ENCODE data around the gene SLC12A2. TPM values are rescaled to one million over a fixed set of nuclear protein-coding genes. Genes with fewer than 3 reads are reported as not detected.

SLC12A2 gene
- total and polyA plus RNA-seq, 2 experiments from 2014 or later: 7.3 to 14.6 TPM

DNA sequence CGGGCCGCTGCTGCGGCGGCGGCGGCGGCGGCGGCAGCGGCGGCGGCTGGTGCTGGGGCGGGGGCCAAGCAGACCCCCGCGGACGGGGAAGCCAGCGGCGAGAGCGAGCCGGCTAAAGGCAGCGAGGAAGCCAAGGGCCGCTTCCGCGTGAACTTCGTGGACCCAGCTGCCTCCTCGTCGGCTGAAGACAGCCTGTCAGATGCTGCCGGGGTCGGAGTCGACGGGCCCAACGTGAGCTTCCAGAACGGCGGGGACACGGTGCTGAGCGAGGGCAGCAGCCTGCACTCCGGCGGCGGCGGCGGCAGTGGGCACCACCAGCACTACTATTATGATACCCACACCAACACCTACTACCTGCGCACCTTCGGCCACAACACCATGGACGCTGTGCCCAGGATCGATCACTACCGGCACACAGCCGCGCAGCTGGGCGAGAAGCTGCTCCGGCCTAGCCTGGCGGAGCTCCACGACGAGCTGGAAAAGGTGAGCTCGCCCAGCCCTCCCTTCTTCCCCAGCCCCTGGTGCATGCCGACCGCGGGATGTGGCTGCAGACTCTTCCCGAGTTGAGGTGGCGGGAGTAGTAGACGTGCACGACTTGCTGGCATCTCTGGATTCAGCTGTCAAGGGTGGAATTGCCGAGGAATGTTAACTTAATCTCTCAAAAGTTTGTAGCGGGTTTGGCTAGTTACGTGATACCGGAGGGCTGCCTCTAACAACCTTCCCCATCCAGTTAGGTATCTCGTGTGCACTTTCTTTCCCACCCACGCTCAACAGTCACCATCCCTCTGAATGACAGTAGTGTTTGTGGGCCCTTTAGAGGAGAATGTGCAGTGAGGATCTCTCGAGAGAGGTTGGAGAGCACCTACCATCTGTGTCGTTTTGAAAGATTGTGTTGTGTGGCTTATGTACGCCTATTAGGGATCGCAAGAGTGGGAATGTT, 932 bp downstream of the SLC12A2 start:
- TF ChIP-seq, protein P1, sequence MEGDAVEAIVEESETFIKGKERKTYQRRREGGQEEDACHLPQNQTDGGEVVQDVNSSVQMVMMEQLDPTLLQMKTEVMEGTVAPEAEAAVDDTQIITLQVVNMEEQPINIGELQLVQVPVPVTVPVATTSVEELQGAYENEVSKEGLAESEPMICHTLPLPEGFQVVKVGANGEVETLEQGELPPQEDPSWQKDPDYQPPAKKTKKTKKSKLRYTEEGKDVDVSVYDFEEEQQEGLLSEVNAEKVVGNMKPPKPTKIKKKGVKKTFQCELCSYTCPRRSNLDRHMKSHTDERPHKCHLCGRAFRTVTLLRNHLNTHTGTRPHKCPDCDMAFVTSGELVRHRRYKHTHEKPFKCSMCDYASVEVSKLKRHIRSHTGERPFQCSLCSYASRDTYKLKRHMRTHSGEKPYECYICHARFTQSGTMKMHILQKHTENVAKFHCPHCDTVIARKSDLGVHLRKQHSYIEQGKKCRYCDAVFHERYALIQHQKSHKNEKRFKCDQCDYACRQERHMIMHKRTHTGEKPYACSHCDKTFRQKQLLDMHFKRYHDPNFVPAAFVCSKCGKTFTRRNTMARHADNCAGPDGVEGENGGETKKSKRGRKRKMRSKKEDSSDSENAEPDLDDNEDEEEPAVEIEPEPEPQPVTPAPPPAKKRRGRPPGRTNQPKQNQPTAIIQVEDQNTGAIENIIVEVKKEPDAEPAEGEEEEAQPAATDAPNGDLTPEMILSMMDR (IDR thresholded peaks at IDR 0.05; ENCODE audit: low read depth, low read length): no peak
- Histone ChIP-seq H3K4me3 (peak overlapping the region; percentile 81), H3K9me3 (ENCODE audit: low read depth) (no peaks in the 10 kb centered on the region), H3K36me3 (no peaks in the 10 kb centered on the region), H3K27me3 (no peaks in the 10 kb centered on the region), H3K27ac (peak overlapping the region; percentile 48), H3K4me1 (ENCODE audit: low read depth) (peaks cover 10% of the 10 kb centered on the region)
- DNase-seq (ENCODE audit: low read depth in 1 of 2, low spot score in 1 of 2): peak; percentile 35 to 47

DNA sequence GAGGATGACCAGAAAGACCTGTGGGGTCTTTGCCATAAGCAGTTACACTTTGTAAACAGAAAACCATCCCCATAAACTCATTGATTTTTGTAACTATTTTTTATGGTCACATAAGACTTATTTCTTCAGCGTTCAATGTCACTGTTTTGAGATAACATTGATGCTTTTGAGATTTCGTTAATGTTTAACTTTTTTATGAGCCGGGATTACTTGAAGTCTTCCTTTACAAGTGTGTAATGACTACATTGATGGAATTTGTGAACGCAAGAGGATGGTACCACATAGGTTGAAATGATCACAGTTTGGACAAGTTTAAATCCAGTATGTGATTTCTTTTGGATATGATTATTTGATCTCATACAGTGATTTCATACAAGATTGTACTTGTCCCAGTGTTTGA, 1.8 kb downstream of the SLC12A2 start:
- Histone ChIP-seq H3K36me3 (no peaks in the 10 kb centered on the region), H3K4me1 (ENCODE audit: low read depth) (peaks cover 10% of the 10 kb centered on the region), H3K27ac (no peak overlapping the region), H3K9me3 (ENCODE audit: low read depth) (no peaks in the 10 kb centered on the region), H3K27me3 (no peaks in the 10 kb centered on the region), H3K4me3 (peak overlapping the region; percentile 81)
- no peak for DNase-seq (ENCODE audit: low read depth in 1 of 2, low spot score in 1 of 2)
- TF ChIP-seq, protein P1 (IDR thresholded peaks at IDR 0.05; ENCODE audit: low read depth, low read length): no peak

DNA sequence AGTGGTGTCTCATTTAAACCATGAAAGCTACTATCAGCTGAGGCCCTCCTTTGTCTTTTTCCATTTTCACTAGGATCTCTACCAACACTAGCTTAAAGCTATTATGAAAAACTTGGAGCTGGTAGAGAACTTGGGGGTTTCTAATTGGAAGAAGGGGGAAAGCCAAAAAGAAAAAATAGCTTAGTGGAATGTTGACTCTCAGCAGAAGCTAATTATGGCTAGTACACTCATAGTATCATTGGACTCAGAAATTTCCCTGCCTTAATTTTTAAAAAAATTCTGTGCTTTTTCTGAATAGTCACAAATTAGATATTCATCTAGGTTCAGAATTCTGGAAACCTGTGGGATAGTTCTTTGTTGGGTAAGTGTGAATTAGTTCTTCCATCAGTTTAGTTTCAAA, 8.0 kb downstream of the SLC12A2 start:
- DNase-seq (ENCODE audit: low read depth in 1 of 2, low spot score in 1 of 2): no peak
- no peak overlapping the region for H3K27ac ChIP-seq
- H3K36me3 ChIP-seq: no peaks in the 10 kb centered on the region
- H3K9me3 ChIP-seq (ENCODE audit: low read depth): no peaks in the 10 kb centered on the region
- H3K4me1 ChIP-seq (ENCODE audit: low read depth): no peaks in the 10 kb centered on the region
- no peaks in the 10 kb centered on the region for H3K27me3 ChIP-seq
- no peak overlapping the region for H3K4me3 ChIP-seq
- TF ChIP-seq, protein P1 (IDR thresholded peaks at IDR 0.05; ENCODE audit: low read depth, low read length): no peak

DNA sequence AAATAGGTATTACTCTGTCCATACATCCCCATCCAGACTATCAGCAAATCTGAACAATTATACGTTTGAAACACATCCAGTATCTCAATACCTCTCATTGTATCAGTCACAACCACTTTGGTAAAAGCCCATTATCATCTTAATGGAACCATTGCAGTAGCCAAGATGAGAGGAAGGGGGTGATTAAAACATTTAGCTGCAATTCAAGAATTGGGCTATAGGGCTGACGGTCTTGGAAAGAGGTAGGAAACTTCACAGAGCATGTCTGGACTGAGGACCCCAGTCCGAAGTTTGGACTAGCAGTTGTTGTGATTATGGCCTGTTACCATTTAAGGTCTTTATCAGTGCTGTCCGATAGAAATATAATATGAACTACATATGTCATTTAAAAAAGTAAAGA, 8.6 kb downstream of the SLC12A2 start:
- Histone ChIP-seq H3K27ac (no peak overlapping the region), H3K27me3 (no peaks in the 10 kb centered on the region), H3K4me3 (no peak overlapping the region), H3K36me3 (no peaks in the 10 kb centered on the region), H3K9me3 (ENCODE audit: low read depth) (no peaks in the 10 kb centered on the region), H3K4me1 (ENCODE audit: low read depth) (no peaks in the 10 kb centered on the region)
- TF ChIP-seq, protein P1 (IDR thresholded peaks at IDR 0.05; ENCODE audit: low read depth, low read length): no peak
- DNase-seq (ENCODE audit: low read depth in 1 of 2, low spot score in 1 of 2): no peak

DNA sequence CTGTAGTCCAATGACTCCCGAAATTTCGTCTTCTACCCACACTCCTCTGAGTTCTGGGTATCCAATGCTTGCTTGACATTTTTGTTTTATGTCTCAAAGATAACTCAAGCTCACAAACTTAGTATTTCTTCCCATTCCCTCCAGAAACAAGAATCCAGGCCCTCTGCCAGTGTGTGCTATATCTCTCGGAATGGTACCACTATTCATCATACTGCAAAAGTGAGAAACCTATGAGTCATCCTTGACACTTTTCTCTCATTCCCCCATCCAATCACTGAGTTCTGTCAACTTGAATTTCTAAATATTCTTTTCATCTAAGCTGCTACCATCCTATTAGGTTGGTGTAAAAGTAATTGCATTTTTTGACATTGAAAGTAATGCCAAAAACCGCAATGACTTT, 9.8 kb downstream of the SLC12A2 start:
- no peak overlapping the region for H3K27ac ChIP-seq
- H3K4me1 ChIP-seq (ENCODE audit: low read depth): no peaks in the 10 kb centered on the region
- H3K9me3 ChIP-seq (ENCODE audit: low read depth): no peaks in the 10 kb centered on the region
- no peaks in the 10 kb centered on the region for H3K36me3 ChIP-seq
- DNase-seq (ENCODE audit: low read depth in 1 of 2, low spot score in 1 of 2): peak in 1 of 2 donors; percentile 46
- H3K4me3 ChIP-seq: no peak overlapping the region
- TF ChIP-seq, protein P1 (IDR thresholded peaks at IDR 0.05; ENCODE audit: low read depth, low read length): no peak
- H3K27me3 ChIP-seq: no peaks in the 10 kb centered on the region
